GM19240 (cell line): ENCODE data around the gene DHRSX.
"Not testable (repeated sequence)": the region's sequence is repeated elsewhere in the genome, so short reads cannot be mapped to it uniquely, and the experiment has no call there.

Experiments
- DNase-seq: peaks from one replicate; pipeline ENCODE4 v3.0.0; 2011; ENCODE audit warnings: low spot score; ENCODE audit not compliant: insufficient read length

Gene DHRSX

GRCh38 chrX:2397229-2398063 is 103.3 kb downstream of the DHRSX start:
- DNase-seq: no peak

GRCh38 chrX:2395261-2395992 is 105.3 kb downstream of the DHRSX start:
- no peak for DNase-seq

- DNase-seq: no peak
Observed at GRCh38 chrX:2391869-2392606, 108.7 kb downstream of the DHRSX start.

GRCh38 chrX:2390754-2391153 is 110.0 kb downstream of the DHRSX start:
- no peak for DNase-seq

- DNase-seq: not testable (repeated sequence)
Observed at GRCh38 chrX:2389731-2390130, 111.0 kb downstream of the DHRSX start.

GRCh38 chrX:2389324-2389723 is 111.5 kb downstream of the DHRSX start:
- DNase-seq: no peak

- no peak for DNase-seq
Observed at GRCh38 chrX:2388669-2389068, 112.1 kb downstream of the DHRSX start.

- no peak for DNase-seq
Observed at GRCh38 chrX:2387614-2388239, 113.0 kb downstream of the DHRSX start.

GRCh38 chrX:2385224-2385623 is 115.6 kb downstream of the DHRSX start:
- DNase-seq: no peak

GRCh38 chrX:2384486-2384885 is 116.3 kb downstream of the DHRSX start:
- no peak for DNase-seq

- no peak for DNase-seq
Observed at GRCh38 chrX:2383735-2384134, 117.0 kb downstream of the DHRSX start.

GRCh38 chrX:2383144-2383543 is 117.6 kb downstream of the DHRSX start:
- DNase-seq: no peak

GRCh38 chrX:2382433-2383048 is 118.2 kb downstream of the DHRSX start:
- not testable (repeated sequence) for DNase-seq

GRCh38 chrX:2376166-2376565 is 124.6 kb downstream of the DHRSX start:
- no peak for DNase-seq

- no peak for DNase-seq
Observed at GRCh38 chrX:2374086-2374485, 126.7 kb downstream of the DHRSX start.

GRCh38 chrX:2373615-2374014 is 127.2 kb downstream of the DHRSX start:
- DNase-seq: no peak

GRCh38 chrX:2371026-2371711 is 129.6 kb downstream of the DHRSX start:
- no peak for DNase-seq

- DNase-seq: no peak
Observed at GRCh38 chrX:2370456-2370855, 130.3 kb downstream of the DHRSX start.

GRCh38 chrX:2369206-2369605 is 131.6 kb downstream of the DHRSX start:
- DNase-seq: no peak

- DNase-seq: no peak
Observed at GRCh38 chrX:2360731-2361130, 140.0 kb downstream of the DHRSX start.
